ENCODE measurements around the gene ELMO1. TPM values are rescaled to one million over a fixed set of nuclear protein-coding genes. Genes with fewer than 3 reads are reported as not detected.

The ELMO1 gene
- total RNA-seq, 1 experiment from 2014 or later, result not detected

DNA sequence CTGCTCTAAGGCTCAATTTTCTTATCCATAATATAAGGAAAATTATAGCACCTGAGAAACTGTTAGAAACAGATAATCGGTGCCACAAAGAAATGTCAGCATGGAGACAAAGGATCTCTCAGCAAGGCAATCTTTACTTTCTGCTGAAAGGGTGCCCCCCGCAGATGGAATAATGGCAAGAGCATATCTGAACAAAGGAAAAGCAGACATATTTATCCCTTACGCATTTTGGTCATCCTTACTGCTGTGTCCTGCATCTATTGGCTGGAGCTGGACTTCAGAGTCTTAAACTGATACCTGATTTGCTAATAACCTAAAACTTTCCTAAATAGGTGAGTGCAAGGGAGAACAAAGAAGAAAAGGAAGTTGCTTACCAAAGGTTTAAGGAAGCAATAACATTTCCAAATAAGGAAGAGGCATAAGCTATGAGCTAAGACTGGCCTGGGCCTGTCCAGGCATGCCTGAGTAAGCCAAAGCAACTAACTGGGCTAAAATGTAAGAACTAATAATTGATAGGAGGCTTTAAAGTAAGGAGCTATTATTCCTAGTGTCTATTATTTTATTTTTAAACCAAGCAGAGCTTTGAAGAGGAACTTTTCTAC, 39.6 kb upstream of the ELMO1 start:
- Histone ChIP-seq H4K20me1 (ENCODE audit: low read length) (no peaks in the 10 kb centered on the region), H3K27ac (ENCODE audit: low read length) (no peak overlapping the region), H3F3A (ENCODE audit: low read length, unreplicated experiment) (no peaks in the 10 kb centered on the region), H2AFZ (ENCODE audit: low read length) (no peak overlapping the region), H3K79me2 (ENCODE audit: low read length) (no peaks in the 10 kb centered on the region), H3K9me3 (ENCODE audit: low read length) (no peaks in the 10 kb centered on the region), H3K36me3 (ENCODE audit: low read depth, low read length) (no peaks in the 10 kb centered on the region; the same call in 1 of the 2 replicates), H3K4me3 (ENCODE audit: low read length) (no peak overlapping the region), H3K9ac (ENCODE audit: low read length) (no peak overlapping the region), H3K9me2 (replicated peaks; ENCODE audit: low read length) (no peaks in the 10 kb centered on the region), H3K4me2 (ENCODE audit: low read length) (no peak overlapping the region), H3K4me1 (ENCODE audit: insufficient read depth, low read length) (no peaks in the 10 kb centered on the region), H3K27me3 (ENCODE audit: low read length) (no peaks in the 10 kb centered on the region)
- no peak for TF ChIP-seq EZH2 (IDR thresholded peaks at IDR 0.05; ENCODE audit: low read length, unreplicated experiment)
- TF ChIP-seq, protein P1, sequence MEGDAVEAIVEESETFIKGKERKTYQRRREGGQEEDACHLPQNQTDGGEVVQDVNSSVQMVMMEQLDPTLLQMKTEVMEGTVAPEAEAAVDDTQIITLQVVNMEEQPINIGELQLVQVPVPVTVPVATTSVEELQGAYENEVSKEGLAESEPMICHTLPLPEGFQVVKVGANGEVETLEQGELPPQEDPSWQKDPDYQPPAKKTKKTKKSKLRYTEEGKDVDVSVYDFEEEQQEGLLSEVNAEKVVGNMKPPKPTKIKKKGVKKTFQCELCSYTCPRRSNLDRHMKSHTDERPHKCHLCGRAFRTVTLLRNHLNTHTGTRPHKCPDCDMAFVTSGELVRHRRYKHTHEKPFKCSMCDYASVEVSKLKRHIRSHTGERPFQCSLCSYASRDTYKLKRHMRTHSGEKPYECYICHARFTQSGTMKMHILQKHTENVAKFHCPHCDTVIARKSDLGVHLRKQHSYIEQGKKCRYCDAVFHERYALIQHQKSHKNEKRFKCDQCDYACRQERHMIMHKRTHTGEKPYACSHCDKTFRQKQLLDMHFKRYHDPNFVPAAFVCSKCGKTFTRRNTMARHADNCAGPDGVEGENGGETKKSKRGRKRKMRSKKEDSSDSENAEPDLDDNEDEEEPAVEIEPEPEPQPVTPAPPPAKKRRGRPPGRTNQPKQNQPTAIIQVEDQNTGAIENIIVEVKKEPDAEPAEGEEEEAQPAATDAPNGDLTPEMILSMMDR (conservative IDR thresholded peaks at IDR 0.05; ENCODE audit: low read depth, low read length), result no peak
- TF ChIP-seq EZH2phosphoT487 (IDR thresholded peaks at IDR 0.05; ENCODE audit: borderline replicate concordance, low read length), result no peak
- ChIA-PET POLR2A (ENCODE audit: unreplicated experiment) (no interaction called here), CTCF (no interaction called here)
- ATAC-seq, result no peak
- no TSS peak for BruUV-seq (replicated peaks)
- intact Hi-C loops (cut with micrococcal nuclease), result no loop called here
- DNase-seq, result no peak

DNA sequence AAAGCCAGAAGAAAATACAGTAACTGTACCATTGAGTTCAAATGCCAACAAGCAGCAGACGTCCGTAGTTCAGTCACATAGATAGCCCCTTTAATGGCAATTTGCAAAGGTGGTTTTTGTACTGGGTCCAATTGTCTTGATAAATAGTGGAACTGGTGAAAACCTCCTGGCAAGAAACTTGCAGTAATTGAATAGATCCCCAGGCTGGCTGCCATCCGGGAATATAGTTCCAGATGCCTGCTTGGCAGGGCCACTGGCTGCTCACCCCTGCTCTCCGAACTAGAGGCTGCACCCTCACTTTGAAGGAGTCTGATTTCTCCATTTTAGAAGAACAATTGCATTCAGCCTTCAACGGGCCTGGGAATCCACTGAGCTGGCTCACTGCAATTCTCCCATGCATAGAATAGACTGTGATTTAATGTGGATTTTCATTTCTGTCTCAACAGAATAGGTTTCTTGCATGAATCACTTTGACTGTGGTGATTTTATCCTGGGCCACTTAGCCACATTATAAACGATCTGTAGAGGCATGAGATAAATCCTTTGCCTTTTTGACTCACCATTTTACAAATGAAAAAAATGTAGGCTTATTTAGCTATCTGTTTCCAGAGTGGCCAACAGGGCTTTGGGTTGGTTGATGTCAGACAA, 35.9 kb upstream of the ELMO1 start:
- Histone ChIP-seq H3F3A (ENCODE audit: low read length, unreplicated experiment) (no peaks in the 10 kb centered on the region), H3K9ac (ENCODE audit: low read length) (no peak overlapping the region), H3K79me2 (ENCODE audit: low read length) (no peaks in the 10 kb centered on the region), H3K27ac (ENCODE audit: low read length) (no peak overlapping the region), H3K9me3 (ENCODE audit: low read length) (no peaks in the 10 kb centered on the region), H2AFZ (ENCODE audit: low read length) (no peak overlapping the region), H4K20me1 (ENCODE audit: low read length) (no peaks in the 10 kb centered on the region), H3K27me3 (ENCODE audit: low read length) (no peaks in the 10 kb centered on the region), H3K4me3 (ENCODE audit: low read length) (no peak overlapping the region), H3K36me3 (ENCODE audit: low read depth, low read length) (no peaks in the 10 kb centered on the region; the same call in 1 of the 2 replicates), H3K4me1 (ENCODE audit: insufficient read depth, low read length) (no peaks in the 10 kb centered on the region), H3K4me2 (ENCODE audit: low read length) (no peak overlapping the region), H3K9me2 (replicated peaks; ENCODE audit: low read length) (no peaks in the 10 kb centered on the region)
- intact Hi-C loops (cut with micrococcal nuclease), result no loop called here
- BruUV-seq (replicated peaks), result no TSS peak
- no peak for TF ChIP-seq EZH2phosphoT487 (IDR thresholded peaks at IDR 0.05; ENCODE audit: borderline replicate concordance, low read length)
- TF ChIP-seq, protein P1 (conservative IDR thresholded peaks at IDR 0.05; ENCODE audit: low read depth, low read length), result no peak
- no peak for TF ChIP-seq EZH2 (IDR thresholded peaks at IDR 0.05; ENCODE audit: low read length, unreplicated experiment)
- no peak for DNase-seq
- CTCF ChIA-PET, result no interaction called here
- POLR2A ChIA-PET (ENCODE audit: unreplicated experiment), result no interaction called here
- ATAC-seq, result no peak

DNA sequence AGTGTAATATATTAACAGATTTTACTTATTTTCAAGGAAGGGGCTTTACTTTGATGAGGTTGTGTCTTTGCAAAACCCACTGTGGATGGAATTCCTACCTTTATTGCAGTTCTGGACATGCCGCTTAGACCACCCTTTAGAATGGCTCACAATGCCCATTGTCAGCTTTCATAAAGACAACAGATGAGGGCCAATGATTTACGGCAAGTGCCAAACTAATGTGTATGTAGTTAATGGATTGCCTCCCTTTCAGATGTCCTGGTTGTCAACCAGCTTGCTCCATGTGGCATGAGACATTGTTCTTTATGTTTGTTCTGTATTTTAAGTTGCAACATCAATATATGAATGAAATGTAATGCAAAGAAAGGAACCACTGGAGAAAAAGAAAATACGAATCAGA, 35.0 kb upstream of the ELMO1 start:
- no peaks in the 10 kb centered on the region for H4K20me1 ChIP-seq (ENCODE audit: low read length)
- ChIA-PET POLR2A (ENCODE audit: unreplicated experiment) (no interaction called here), CTCF (no interaction called here)
- no peak overlapping the region for H2AFZ ChIP-seq (ENCODE audit: low read length)
- no peak overlapping the region for H3K4me3 ChIP-seq (ENCODE audit: low read length)
- DNase-seq (no peak), ATAC-seq (no peak)
- H3K4me1 ChIP-seq (ENCODE audit: insufficient read depth, low read length), result no peaks in the 10 kb centered on the region
- no peak overlapping the region for H3K9ac ChIP-seq (ENCODE audit: low read length)
- H3K79me2 ChIP-seq (ENCODE audit: low read length), result no peaks in the 10 kb centered on the region
- no peaks in the 10 kb centered on the region; the same call in 1 of the 2 replicates for H3K36me3 ChIP-seq (ENCODE audit: low read depth, low read length)
- H3K9me3 ChIP-seq (ENCODE audit: low read length), result no peaks in the 10 kb centered on the region
- no peaks in the 10 kb centered on the region for H3F3A ChIP-seq (ENCODE audit: low read length, unreplicated experiment)
- intact Hi-C loops (cut with micrococcal nuclease), result no loop called here
- BruUV-seq (replicated peaks), result no TSS peak
- TF ChIP-seq EZH2phosphoT487 (IDR thresholded peaks at IDR 0.05; ENCODE audit: borderline replicate concordance, low read length), result no peak
- TF ChIP-seq, protein P1 (conservative IDR thresholded peaks at IDR 0.05; ENCODE audit: low read depth, low read length), result no peak
- TF ChIP-seq EZH2 (IDR thresholded peaks at IDR 0.05; ENCODE audit: low read length, unreplicated experiment), result no peak
- H3K27me3 ChIP-seq (ENCODE audit: low read length), result no peaks in the 10 kb centered on the region
- H3K4me2 ChIP-seq (ENCODE audit: low read length), result no peak overlapping the region
- no peaks in the 10 kb centered on the region for H3K9me2 ChIP-seq (replicated peaks; ENCODE audit: low read length)
- H3K27ac ChIP-seq (ENCODE audit: low read length), result no peak overlapping the region
